Measurements from ENCODE around the gene HCAR2. TPM values are rescaled to one million over a fixed set of nuclear protein-coding genes. Genes with fewer than 3 reads are reported as not detected.
"Not testable (repeated sequence)": the region's sequence is repeated elsewhere in the genome, so short reads cannot be mapped to it uniquely, and the experiment has no call there.

HCAR2 gene
- total RNA-seq, 1 experiment from 2014 or later, result not detected

DNA sequence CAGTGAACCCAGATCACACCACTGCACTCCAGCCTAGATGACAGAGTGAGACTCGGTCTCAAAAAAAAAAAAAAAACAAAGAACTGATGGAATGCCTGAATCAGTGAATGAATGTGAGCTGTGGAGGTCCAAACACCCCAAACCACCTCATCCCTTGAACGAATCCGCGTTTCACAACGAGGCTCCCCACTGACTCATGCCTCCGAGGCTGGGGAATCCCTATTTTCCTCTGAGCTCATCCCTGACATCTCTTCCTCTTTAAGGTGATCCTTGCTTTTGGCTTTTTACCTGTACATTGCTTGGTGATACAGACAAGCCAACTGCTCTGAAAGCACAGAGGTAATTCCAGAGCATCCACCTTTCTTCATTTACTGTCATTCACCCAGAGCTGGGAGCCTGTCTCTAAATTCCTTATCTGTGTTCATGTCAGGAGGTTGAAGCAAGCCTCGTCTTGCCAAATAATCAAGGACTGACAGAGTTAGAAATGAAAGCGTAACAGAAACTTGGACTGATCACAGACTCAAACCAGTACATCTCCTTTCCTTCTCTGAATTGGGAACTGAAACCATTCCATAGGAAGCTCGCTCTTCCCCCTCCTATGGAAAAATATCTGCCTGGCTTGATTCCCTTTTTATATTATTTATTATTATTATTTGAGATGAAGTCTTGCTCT lies 3.0 kb downstream of the HCAR2 start:
- BruUV-seq (replicated peaks); intact Hi-C loops (cut with micrococcal nuclease; ENCODE audit: unreplicated experiment): not testable (repeated sequence)

GRCh38 chr12:122696922-122697321 lies 6.2 kb downstream of the HCAR2 start:
- BruUV-seq (replicated peaks); H3K9me3 Mint-ChIP-seq (ENCODE audit: low read depth, unreplicated experiment); H3K36me3 Mint-ChIP-seq (ENCODE audit: insufficient read depth, unreplicated experiment); H3K27me3 Mint-ChIP-seq (ENCODE audit: unreplicated experiment); intact Hi-C loops (cut with micrococcal nuclease; ENCODE audit: unreplicated experiment): not testable (repeated sequence)
- H3K4me3 Mint-ChIP-seq (ENCODE audit: low read depth, unreplicated experiment), result peak overlapping the region; percentile 51
- peaks cover 41% of the 10 kb centered on the region for H3K4me1 Mint-ChIP-seq (ENCODE audit: low read depth, unreplicated experiment)
- peak; percentile 32 for DNase-seq
- H3K27ac Mint-ChIP-seq (ENCODE audit: unreplicated experiment), result peak overlapping the region; percentile 21
- CTCF ChIA-PET, result interaction anchor here (0.6 to 1.3 kb wide), 2 partner anchors 29 to 41 kb away, joined by 3 read pairs; no protein-coding TSS in a partner anchor

More for the DNA sequence above, 3.0 kb downstream of the HCAR2 start:
- H3K4me3 Mint-ChIP-seq (ENCODE audit: low read depth, unreplicated experiment); H3K27me3 Mint-ChIP-seq (ENCODE audit: unreplicated experiment); DNase-seq; H3K27ac Mint-ChIP-seq (ENCODE audit: unreplicated experiment); H3K9me3 Mint-ChIP-seq (ENCODE audit: low read depth, unreplicated experiment); H3K36me3 Mint-ChIP-seq (ENCODE audit: insufficient read depth, unreplicated experiment); CTCF ChIA-PET: not testable (repeated sequence)
- peaks cover 21% of the 10 kb centered on the region for H3K4me1 Mint-ChIP-seq (ENCODE audit: low read depth, unreplicated experiment)

DNA sequence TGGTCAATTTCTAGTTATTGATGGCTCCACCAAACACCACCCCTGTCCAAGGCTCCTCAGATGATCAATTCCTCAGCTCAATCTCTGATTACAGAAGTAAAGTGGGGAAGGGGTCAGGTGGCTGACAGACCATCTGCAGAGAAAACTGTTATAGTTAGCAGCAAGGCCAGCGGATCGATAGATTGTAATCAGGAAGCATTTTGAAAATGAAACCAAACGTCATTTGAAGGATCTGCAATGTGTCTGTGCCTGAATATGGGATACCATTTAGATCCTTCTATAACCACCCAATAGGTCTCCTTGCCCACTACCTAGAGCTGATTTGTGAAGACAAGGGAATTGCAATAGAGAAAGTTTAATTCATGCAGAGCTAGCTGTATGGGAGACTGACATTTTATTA lies 11.6 kb downstream of the HCAR2 start:
- TF ChIP-seq CTCF (IDR thresholded peaks at IDR 0.05; ENCODE audit: unreplicated experiment), result no peak
- BruUV-seq (replicated peaks), result no TSS peak

GRCh38 chr12:122688291-122688690 lies 14.9 kb downstream of the HCAR2 start:
- H3K9me3 Mint-ChIP-seq (ENCODE audit: low read depth, unreplicated experiment), result no peaks in the 10 kb centered on the region

More for the DNA sequence above, 11.6 kb downstream of the HCAR2 start:
- Mint-ChIP-seq H3K4me3 (ENCODE audit: low read depth, unreplicated experiment) (no peak overlapping the region), H3K9me3 (ENCODE audit: low read depth, unreplicated experiment) (no peaks in the 10 kb centered on the region), H3K36me3 (ENCODE audit: insufficient read depth, unreplicated experiment) (peaks cover 3% of the 10 kb centered on the region), H3K27me3 (ENCODE audit: unreplicated experiment) (no peaks in the 10 kb centered on the region), H3K27ac (ENCODE audit: unreplicated experiment) (no peak overlapping the region), H3K4me1 (ENCODE audit: low read depth, unreplicated experiment) (peaks cover 23% of the 10 kb centered on the region)
- intact Hi-C loops (cut with micrococcal nuclease; ENCODE audit: unreplicated experiment), result no loop called here
- DNase-seq, result no peak
- CTCF ChIA-PET, result interaction anchor here (1.4 kb wide), 1 partner anchor 9 kb away, joined by 3 read pairs; no protein-coding TSS in a partner anchor

DNA sequence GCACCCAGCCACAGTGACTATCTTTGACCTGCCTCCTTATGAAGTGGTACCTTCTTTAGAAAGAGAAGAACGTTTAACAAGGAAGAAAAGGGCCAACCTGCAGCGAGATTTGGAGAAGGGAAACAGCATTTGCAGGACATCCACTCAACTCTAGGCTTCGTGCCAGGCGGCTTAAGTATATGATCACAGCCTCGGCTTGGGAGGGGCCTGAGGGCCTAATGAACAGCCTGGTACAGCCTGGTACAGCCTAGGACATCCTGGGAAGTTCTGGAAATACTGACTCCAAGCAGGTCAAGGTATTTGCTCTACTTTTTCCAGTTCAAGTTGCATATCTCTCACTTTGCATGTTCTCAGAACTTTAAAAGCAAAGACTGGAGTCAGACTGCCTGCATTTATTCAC lies 16.1 kb downstream of the HCAR2 start:
- BruUV-seq (replicated peaks), result no TSS peak
- no peaks in the 10 kb centered on the region for H3K9me3 Mint-ChIP-seq (ENCODE audit: low read depth, unreplicated experiment)
- H3K27ac Mint-ChIP-seq (ENCODE audit: unreplicated experiment), result no peak overlapping the region
- no peak overlapping the region for H3K4me3 Mint-ChIP-seq (ENCODE audit: low read depth, unreplicated experiment)
- no peak for TF ChIP-seq CTCF (IDR thresholded peaks at IDR 0.05; ENCODE audit: unreplicated experiment)
- no peaks in the 10 kb centered on the region for H3K4me1 Mint-ChIP-seq (ENCODE audit: low read depth, unreplicated experiment)
- peaks cover 3% of the 10 kb centered on the region for H3K36me3 Mint-ChIP-seq (ENCODE audit: insufficient read depth, unreplicated experiment)
- peak; percentile 20 for DNase-seq
- CTCF ChIA-PET, result no interaction called here
- H3K27me3 Mint-ChIP-seq (ENCODE audit: unreplicated experiment), result no peaks in the 10 kb centered on the region
- intact Hi-C loops (cut with micrococcal nuclease; ENCODE audit: unreplicated experiment), result no loop called here

More at GRCh38 chr12:122688291-122688690, 14.9 kb downstream of the HCAR2 start:
- CTCF ChIA-PET, result no interaction called here
- Mint-ChIP-seq H3K4me3 (ENCODE audit: low read depth, unreplicated experiment) (no peak overlapping the region), H3K27ac (ENCODE audit: unreplicated experiment) (no peak overlapping the region), H3K36me3 (ENCODE audit: insufficient read depth, unreplicated experiment) (peaks cover 3% of the 10 kb centered on the region), H3K4me1 (ENCODE audit: low read depth, unreplicated experiment) (peaks cover 11% of the 10 kb centered on the region), H3K27me3 (ENCODE audit: unreplicated experiment) (no peaks in the 10 kb centered on the region)
- DNase-seq, result no peak
- no peak for TF ChIP-seq CTCF (IDR thresholded peaks at IDR 0.05; ENCODE audit: unreplicated experiment)
- intact Hi-C loops (cut with micrococcal nuclease; ENCODE audit: unreplicated experiment), result no loop called here
- BruUV-seq (replicated peaks), result no TSS peak

All from Calu3 (cell line).